T-helper 17 cell (primary cell): ENCODE results near the gene BNIP5. TPM values are rescaled to one million over a fixed set of nuclear protein-coding genes. Genes with fewer than 3 reads are reported as not detected.

Experiments
- ATAC-seq: fragments of 150-1000 bp; cut with Tn5 transposase; 2 replicates; pipeline ENCODE4 v1.10.0; 2021; ENCODE audit warnings: mild to moderate bottlenecking, moderate library complexity
- DNase-seq, 3 donors: peaks; one replicate each; pipeline versions ENCODE4 v3.0.0 to v3.0.0-alpha.2; 2020 to 2021
- H3K9me3 ChIP-seq: one replicate; pipeline ENCODE4 v1.7.0; 2013; ENCODE audit warnings: low read length, mild to moderate bottlenecking; ENCODE audit not compliant: control insufficient read depth, poor library complexity, severe bottlenecking
- H3K27ac Mint-ChIP-seq: one replicate; pipeline ENCODE4 v1.8.0; 2022; ENCODE audit warnings: mild to moderate bottlenecking, moderate library complexity, mixed read lengths
- H3K27me3 Mint-ChIP-seq: one replicate; pipeline ENCODE4 v1.8.0; 2022; ENCODE audit warnings: mixed read lengths
- H3K36me3 Mint-ChIP-seq: one replicate; pipeline ENCODE4 v1.8.0; 2022; ENCODE audit warnings: low read depth, mixed read lengths
- H3K4me1 Mint-ChIP-seq: one replicate; pipeline ENCODE4 v1.8.0; 2022; ENCODE audit warnings: mild to moderate bottlenecking, mixed read lengths
- H3K4me3 Mint-ChIP-seq: one replicate; pipeline ENCODE4 v1.8.0; 2022; ENCODE audit warnings: mild to moderate bottlenecking, moderate library complexity, mixed read lengths
- total RNA-seq, 4 donors: library from RNA in 2 of 4; stranded (reverse) in 2 of 4; gene quantifications; one replicate each; pipeline ENCODE4 v1.2.3 and lab custom pipeline; 2022 to 2026

The BNIP5 gene
- total RNA-seq, 2 donors from 2014 or later = not detected

DNA sequence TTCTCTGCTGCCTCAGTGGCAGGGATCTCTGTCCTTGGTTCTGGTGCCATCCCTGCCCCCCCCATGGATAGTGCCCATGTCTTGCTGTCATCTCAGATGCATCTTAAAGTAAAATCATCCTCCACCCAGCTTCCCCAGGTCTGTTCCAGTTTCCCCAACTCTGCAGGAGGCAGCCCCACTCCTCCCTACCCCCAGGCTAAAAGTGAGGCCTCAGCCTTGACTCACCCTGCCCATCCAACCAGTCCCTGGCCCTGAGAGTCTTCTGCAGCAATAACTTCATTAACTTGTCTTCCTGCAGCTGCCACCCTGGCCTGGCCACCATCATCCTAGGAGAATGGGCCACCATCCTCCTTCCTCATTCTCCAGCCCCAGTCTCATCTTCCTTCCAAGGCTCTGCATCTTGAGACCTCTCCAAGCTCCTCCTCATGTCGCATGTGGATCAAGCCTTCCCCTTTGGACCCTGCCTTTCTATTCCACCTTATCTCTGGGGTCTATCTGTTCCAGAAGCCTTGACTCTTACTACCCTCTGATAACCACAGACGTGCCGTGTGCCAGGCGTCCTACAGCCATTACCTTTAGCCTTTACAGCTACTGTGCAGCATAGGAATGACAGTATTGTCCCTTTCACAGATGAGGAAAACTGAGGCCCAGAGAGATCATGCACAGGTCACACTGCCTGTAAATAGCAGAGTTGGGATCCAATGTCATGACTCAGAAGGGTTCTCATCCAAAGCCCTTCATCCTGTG, 68.8 kb downstream of the BNIP5 start:
- Mint-ChIP-seq H3K4me3 (no peak overlapping the region), H3K36me3 (no peaks in the 10 kb centered on the region), H3K27ac (no peak overlapping the region), H3K27me3 (peaks cover 42% of the 10 kb centered on the region), H3K4me1 (peaks cover 11% of the 10 kb centered on the region)
- no peak for ATAC-seq
- no peak for DNase-seq
- no peaks in the 10 kb centered on the region for H3K9me3 ChIP-seq

DNA sequence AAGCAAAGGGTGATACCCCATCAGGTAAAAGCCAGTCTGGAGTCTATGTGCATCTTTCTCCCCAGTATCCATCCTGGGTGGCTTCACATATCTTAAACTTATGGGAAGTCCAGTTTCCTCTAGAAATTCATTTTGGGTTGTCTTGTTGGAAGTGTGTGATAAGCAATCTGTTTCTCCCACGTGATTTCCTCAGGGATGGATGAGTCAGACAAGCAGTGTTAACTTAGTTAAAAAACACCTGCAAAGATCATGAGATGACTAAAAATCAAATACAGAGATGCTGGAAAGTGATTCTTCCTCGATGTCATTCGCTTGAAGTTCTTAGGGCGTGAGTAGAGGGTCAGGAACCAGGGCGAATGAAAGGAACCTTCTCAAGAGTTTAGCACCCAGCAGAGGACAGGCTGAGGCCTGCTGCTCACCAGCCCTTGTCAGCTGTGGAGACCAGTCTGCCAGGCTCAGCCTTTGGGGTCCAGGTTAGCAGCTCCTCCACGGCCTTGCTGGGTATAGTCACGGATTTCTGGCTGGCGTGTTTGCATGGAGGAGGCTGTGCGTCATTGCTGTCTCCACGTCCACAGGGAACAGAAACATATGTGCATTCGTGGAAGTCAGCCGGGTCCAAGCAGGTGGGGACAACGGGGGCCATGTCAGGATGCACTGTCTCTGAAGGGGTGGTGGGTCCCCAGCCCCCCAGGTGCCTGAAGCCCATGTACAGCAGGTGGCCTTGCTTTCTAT, 69.6 kb downstream of the BNIP5 start:
- no peaks in the 10 kb centered on the region for H3K9me3 ChIP-seq
- Mint-ChIP-seq H3K4me1 (peaks cover 9% of the 10 kb centered on the region), H3K4me3 (no peak overlapping the region), H3K27ac (no peak overlapping the region), H3K36me3 (no peaks in the 10 kb centered on the region), H3K27me3 (peaks cover 45% of the 10 kb centered on the region)
- DNase-seq (no peak), ATAC-seq (no peak)

Other genes starting within 250 kb of the BNIP5 start
- 10 to 100 TPM; 32.1 to 33.7 TPM for gene MAPK13, start 206.4 kb downstream of the BNIP5 start, total RNA-seq
- 10 to 100 TPM; 27.6 to 30.6 TPM for gene BRPF3, start 140.1 kb downstream of the BNIP5 start, total RNA-seq
- under 1 TPM in 1 of 2 donors, not detected in 1; 0.15 TPM for gene PNPLA1, start 66.8 kb downstream of the BNIP5 start, total RNA-seq
- 1 to 10 TPM in 1 of 2 donors, under 1 TPM in 1; 0.37 to 2.6 TPM for gene ETV7, start 50.8 kb upstream of the BNIP5 start, total RNA-seq
- under 1 TPM; 0.30 to 0.60 TPM for gene PXT1, start 106.0 kb upstream of the BNIP5 start, total RNA-seq
- 10 to 100 TPM; 31.3 to 54.1 TPM for gene KCTD20, start 106.1 kb upstream of the BNIP5 start, total RNA-seq
- gene STK38, start 210.6 kb upstream of the BNIP5 start, total RNA-seq = 10 to 100 TPM; 85.0 to 85.5 TPM